Fibroblast of peridontal ligament (primary cell): Measurements from ENCODE around the gene MCF2L2.

ENCODE experiments used
- DNase-seq: peaks from one replicate; pipeline ENCODE4 v3.0.0-alpha.2; 2010; ENCODE audit errors: extremely low read depth

The MCF2L2 gene

DNA sequence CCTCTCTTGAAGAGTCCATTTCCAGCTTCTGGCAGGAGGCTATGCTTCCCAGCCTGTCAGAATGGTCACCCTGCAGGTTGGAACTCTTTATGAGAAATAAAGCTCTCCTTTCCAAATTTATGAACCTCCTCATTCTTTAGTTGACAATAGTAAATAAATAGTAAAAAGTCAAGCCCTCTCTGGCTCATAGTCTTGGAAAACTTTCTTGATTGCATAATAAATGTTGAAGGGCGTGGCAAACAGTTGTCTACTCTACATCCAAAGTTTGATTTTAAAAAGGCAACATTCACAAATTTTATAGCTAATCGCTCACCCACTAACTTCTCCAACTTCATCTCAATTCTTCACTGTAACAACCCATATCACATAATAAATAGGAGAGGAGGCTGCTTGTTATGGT lies 58.8 kb downstream of the MCF2L2 start:
- DNase-seq = no peak

DNA sequence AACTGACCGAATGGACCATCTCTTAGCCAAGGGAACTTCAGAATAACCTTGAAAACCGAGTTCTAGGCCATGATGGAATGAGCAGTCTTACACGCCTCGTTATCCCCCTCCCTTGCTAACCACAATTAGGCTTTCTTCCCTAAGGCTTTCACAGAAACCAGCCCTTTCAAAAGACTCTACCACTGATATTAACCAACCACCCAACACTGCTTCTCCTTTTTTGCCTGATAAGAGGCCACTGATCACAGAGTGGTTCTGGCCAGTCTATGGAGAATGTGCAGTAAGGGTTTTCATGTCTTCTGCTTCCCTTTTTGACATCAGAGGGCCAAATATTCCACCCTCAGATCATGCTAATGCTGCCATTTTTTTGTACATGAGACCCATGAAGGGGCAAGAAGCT lies 59.3 kb downstream of the MCF2L2 start:
- DNase-seq = no peak

DNA sequence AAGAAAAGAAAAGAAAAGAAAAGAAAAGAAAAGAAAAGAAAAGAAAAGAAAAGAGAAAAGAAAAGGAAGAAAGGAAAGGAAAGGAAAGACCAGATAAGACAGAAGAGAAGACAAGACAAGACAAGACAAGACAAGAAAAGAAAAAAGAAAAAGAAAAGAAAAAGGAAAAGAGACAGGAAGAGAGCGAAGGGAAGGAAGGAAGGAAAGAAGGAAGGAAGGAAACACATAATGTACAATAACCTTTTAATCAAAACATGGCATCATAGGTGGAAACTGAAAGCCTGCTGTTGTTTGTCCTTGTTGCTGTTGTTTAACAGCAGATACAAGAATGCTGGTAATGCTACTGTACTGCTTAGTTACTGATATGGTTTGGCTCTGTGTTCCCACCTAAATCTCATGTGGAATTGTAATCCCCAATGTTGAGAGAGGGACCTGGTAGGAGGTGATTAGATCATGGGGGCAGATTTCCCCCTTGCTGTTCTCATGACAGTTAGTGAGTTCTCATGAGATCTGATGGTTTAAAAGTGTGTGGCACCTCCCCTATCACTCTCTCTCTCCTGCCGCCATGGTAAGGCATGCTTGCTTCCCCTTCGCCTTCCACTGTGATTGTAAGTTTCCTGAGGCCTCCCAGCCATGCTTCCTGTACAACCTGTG lies 67.3 kb downstream of the MCF2L2 start:
- no peak for DNase-seq

DNA sequence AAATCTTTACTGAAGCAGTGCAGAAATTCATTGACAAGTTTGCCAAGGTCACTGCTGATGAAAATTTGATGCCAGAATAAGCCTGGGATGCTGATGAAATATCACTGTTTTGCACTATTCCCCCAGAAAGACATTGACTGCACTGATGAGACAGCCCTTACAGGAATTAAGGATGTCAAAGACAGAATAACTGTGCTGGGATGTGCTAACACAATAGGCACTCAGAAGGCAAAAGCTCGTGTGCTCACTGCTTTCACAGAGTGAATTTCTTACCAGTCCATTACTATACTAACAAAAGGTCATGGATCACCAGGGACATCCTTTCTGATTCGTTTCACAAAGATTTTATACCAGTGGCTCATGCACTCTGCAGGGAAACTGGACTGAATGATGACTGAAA lies 69.4 kb downstream of the MCF2L2 start:
- no peak for DNase-seq

DNA sequence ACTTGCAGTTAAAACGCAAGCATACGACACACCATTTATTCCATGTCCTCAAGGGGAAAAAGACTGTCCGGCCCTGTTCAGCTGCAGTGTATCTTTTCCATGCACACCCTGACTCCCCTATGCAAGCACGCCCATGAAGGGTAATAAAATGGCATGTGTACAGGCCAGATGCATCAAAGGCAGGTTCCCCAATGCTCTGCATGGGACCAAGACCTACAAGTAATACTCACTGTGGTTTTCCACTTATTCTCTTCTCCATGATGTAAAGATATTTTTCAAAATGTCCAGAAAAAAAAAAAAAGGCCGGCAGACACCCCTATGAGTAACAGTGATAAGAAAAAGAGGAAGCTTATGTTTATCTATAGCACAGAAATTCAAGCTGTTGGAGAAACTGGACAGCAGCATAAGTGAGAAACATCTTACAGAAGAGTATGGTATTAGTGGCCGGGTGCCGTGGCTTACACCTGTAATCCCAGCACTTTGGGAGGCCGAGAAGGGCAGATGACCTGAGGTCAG lies 70.8 kb downstream of the MCF2L2 start:
- DNase-seq = no peak

DNA sequence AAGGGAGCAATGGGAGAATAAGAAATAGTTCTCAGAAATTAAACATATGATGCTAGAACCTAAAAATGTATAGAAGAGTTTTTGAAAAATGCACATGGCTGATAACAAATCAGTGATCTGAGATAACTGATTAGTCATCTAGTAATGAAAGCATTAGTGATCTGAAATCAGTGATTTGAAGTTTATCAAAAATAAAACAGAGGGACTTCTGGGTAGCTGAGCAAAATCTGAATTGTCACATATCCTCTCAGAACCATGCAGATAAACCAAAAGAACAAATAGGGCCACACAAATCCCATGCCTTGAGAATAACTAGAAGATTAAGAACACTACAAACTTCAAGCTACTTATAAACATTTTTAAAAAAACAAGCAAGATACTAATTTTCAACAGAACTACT lies 71.5 kb downstream of the MCF2L2 start:
- no peak for DNase-seq

DNA sequence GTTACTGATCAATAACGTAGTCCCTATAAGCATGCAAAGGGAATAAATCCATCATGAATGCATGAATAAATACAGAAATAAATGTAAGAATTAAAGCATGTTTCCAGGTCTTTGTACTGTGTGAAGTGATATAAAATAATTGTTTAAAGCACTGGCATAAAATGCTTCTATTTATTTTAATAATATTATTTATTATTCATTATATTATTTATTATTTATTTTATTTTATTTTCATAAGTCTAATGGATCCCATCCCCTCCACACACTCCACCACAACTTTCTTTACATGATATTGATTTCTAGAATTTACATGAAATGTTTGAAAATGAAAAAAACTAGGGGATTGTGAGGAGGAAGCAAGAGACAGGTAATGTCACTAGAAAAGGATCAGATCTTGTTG lies 73.5 kb downstream of the MCF2L2 start:
- DNase-seq = no peak

DNA sequence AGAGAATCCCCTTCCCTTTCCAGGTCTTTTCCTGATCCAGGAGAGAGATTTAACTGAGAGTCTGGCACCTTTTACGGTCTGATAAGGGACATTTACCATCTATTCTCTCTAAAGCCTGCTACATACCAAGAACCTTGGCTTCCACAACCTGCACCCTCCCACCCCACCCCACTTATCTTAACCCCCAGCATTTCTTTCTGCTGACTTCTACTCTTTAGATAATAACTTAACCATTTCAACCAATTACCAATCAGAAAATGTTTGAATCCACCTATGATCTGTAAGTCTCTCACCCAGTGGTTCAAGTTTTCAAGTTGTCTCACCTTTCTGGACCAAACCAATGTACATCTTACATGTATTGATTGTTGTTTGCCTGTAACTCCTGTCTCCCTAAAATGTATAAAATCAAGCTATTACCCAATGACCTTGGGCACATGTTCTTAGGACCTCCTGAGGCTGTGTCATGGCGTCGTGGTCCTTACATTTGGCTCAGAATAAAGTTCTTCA lies 74.0 kb downstream of the MCF2L2 start:
- DNase-seq = no peak

DNA sequence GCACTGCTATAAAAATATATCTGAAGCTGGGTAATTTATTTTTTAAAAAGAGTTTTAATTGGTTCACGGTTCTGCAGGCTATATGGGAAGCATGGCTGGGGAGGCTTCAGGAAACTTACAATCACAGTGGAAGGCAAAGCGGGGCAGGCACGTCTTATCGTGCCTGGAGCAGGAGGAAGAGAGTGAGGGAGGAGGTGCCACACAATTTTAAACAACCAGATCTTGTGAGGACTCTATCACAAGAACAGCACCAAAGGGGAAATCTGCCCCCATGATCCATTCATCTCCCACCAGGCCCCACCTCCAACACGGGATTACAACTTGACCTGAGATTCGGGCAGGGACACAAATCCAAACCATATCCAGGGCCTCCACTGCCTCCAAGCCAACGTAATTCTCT lies 75.0 kb downstream of the MCF2L2 start:
- DNase-seq = no peak

DNA sequence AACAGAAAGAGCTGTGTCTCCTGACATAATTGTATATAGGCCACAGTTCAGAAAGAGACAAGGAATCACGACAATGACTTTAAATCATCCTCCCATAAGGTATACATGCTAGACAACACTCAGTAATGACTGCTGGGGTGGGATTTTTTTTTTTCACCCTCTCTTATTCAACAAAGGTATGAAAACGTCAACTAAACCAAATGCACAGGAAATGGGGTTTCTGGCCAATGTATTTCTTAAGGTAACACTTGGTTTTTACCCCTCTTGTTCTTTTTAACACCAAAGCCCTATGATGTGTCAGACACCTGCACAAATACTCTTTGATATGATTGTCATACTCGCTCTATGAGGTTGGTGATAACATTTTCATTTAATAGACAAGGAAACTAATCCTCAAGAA lies 78.3 kb downstream of the MCF2L2 start:
- no peak for DNase-seq

DNA sequence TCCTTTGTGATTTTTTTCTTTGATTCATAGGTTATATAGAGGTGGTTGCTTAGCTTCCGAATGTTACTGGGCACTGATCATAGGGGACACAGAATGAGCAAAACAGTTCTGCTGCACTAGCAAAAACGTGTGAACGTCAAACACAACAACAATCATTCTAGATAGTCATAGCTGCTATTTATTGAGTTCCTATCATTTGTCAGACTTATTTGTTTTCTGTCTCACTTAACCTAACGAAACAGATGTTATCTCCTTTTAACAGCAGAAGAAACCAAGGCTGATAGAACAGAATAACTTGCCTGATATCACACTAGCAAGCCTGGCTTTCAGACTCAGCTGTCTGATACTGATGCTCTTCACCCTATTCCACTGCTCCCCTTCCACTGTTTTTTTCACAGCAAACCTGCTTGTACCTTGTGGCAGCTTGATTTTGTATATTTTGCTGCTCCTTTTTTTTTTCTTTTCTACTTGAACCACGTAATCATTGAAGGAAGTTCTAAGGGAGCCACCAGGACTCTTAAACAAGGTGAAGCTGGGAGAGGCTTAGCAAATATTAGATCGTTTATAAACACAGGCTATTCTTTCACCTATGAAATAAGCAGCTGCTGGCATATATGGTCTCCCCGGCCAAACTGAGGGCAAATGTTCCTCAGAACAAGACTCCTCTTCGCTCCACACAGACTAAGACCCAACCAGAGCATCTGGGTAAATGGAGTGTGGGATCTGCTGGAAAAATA lies 78.8 kb downstream of the MCF2L2 start:
- no peak for DNase-seq

DNA sequence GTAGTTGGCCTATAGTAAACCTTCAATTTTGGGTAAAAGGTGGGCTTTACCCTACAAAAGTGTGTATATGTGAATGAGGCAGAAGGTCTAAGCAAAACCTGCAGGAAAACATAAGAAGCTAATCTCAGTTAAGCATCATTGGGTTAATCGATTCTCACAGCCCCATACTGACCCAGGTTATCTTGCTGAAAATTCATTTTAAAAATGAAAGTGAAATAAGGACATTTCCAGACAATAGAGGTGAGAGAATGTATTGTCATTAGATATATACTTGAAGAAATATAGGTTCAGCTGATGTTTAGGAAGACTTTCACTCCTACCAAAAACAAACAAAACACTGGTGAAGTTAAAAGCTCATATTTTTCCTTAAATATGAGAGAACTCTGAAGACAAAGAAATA lies 85.6 kb downstream of the MCF2L2 start:
- DNase-seq = no peak

DNA sequence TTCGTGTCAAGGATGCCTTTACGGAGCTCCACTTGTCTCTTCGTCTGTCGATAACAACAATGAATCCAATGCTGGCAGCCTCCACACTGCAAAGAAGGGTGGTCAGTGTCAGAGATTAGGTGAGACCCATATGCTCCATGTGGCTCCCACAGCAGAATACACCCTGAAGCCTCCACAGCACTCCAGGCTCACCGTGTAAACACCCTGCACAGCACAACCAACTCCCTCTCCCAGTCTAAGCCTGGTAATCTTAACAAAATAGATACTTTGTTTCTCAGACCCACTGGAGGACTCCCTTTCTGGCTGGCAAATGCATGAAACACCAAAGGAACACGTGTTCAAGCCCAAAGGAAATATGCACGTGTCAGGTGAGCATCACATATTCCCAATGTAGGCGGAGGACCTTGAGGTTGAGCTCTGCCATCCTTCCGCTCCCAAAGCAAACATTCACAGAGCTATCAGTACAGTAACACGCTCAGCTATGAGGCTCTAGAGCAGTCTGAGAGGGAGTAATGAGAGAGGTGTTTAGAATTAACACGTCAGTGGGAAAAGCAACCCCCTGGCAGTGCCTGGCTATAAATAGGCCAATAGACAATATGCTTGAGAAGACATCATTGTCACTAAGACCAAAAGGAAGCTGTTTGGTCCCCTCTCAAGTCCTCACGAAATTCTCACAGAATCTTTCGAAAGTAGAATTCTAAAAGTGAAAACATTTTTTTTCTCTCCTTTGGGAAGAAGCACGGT lies 86.7 kb downstream of the MCF2L2 start:
- no peak for DNase-seq

DNA sequence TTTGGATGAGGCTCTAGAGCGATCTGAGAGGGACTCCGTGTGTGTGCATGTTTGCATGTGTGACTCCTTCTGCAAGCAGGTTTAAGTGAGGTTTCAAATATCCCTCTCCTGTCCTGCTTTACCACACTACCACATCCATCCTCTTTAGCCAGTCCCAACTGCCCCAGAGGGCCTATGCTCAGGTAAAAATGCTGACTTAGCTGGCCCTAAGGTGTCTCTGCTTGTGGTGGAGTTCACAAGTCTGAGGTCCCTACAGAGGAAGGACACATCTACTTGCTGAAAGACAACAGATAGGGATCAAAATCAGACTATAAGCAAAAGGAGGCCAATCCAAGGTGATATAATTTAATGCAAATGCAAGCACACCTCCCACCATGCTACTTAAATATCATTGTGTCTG lies 88.2 kb downstream of the MCF2L2 start:
- DNase-seq = no peak

DNA sequence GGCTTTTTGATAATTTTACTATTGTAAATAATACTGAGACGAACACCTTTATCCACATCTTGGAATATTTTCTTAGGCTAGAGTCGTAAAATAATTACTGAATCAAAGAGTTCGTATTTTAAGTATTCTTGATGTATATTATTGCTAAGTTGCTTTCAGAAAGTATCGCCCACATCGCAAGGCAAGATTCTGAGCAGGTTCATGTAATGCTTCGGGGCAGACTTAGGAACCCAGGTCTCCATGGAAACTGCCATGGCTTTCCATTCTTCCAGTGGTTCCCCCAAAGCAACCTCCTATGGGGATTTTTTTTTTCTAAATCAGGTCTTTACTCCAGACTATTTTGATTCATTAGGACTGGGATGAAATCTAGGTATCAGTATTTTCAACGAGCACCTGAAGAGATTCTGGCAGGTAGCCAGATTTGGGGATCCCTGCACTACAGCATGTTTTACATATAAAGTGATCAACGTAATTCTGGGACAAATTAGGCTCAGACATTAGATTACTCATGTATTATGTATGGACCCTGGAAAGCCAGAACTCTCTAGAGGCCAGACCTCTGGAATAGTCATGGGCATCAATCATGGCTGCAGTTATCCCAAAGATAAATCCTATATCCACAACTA lies 88.8 kb downstream of the MCF2L2 start:
- DNase-seq = no peak

DNA sequence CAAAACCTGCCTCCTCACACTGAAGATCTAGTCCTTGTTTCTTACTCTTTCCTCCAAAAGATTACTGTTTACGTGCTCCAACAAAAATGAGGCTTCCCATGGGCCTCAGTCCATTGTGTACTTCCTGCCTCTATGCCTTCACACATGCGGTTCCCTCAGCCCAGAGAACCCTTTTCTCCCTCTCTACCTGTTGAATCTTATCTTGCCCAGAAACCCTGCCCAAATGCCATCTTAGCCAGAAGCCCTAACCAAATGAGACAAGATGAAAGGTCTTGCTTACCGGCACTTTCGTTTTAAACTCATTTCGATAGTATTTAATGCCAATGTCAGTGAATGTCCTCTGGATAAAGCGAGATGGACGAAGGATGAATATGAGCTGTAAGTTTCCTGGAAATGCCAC lies 89.9 kb downstream of the MCF2L2 start:
- DNase-seq = no peak

DNA sequence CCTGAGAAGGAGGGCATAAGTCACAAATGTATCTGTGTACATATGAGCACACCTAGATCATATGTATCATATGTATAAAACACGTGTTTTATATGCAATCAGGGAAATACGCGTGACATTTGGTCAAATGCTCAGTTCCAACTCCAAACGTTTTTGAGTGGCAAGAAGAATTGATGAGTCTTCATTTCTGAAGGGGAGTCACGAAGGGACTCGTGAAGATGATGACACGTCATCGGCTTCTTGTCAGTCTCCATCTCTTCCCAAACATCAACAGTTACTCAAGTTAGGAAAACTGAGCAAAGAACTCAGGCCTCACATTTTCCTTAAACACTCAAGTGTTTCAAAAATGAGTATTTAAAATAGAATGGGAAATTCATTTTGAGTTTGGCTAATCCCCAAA lies 95.9 kb downstream of the MCF2L2 start:
- DNase-seq = no peak

DNA sequence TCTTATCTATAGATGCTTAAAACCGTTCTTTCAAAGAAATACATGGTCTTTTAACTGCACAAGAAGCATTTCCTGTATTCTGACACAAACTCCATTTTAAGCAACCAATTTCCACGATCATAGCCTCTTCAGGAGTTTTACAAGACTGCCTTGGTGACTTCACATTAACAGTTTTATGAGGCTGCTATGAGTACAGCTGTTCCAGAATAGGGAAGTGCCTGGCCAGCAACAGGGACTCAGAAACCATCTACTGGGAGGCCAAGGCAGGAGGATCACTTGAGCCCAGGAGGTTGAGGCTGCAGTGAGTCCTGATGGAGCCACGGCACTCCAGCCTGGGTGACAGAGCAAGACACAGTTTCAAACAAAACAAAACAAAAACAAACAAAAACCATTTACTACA lies 96.9 kb downstream of the MCF2L2 start:
- no peak for DNase-seq

DNA sequence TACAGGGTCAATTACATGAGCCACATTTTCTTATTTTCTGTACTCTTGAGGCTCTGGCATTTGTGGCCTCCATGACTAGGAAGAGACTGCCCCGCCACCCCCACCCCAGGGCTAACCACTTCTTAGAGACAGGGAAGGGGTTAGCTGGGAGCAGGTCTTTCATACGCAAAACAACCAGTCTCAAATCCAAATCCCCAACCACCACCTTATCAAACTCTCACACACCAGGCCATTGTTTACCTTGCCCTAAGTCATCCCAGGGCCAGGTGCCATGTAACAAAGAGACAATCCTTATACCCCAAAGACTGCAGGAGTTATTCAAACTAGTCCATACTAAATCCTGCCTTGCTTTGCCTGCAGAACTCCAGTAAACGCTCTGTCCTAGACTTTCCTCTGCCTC lies 97.5 kb downstream of the MCF2L2 start:
- no peak for DNase-seq

DNA sequence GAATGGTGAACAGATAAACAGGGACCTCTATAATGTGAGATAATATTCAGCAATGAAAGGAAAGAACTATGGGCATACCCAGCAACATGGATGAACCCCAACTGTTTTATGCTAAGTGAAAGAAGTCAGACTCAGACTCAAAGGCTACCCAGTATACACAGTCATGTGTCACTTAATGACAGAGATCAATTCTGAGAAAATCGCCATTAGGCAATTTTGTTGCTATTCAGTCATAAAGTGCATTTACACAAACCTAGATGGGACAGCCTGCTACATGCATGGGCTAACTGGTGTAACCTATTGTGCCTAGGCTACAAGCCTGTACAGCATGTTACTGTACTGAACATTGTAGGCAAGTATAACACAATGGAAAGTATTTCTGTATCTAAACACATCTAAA lies 98.9 kb downstream of the MCF2L2 start:
- no peak for DNase-seq

DNA sequence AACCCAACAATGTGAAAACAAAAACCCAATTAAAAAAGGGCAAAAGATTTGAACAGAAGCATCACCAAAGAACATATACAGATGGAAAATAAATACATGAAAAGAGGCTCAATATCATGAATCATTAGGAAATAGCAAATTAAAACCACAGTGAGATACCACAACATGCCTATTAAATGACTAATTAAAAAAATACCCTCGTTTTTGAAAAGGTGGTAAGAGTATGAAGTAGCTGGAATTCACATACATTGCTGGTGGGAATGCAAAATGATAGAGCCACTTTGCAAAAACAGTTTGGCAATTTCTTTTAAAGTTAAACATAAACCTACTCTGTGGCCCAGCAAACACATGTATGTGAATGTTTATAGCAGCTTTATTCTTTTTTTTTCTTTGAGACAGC lies 99.6 kb downstream of the MCF2L2 start:
- no peak for DNase-seq

DNA sequence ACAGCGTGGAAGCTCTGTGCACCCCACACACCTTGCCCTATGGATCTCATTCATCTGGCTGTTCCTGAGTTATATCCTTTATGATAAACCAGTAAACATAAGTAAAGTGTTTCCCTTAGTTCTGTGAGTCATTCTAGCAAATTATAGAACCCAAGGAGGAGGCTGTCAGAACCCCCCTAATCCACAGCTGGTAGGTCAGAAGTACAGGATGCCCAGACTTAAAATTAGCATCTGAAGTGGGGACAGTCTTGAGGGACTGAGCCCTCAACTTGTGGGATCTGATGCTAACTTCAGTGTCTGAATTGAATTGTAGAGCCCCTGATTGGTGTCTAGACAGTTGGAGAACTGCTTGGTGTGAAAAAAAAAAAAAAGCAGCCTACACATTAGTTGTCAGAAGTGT lies 100.3 kb downstream of the MCF2L2 start:
- no peak for DNase-seq
